Measurements from ENCODE around the gene SORCS2. TPM values are rescaled to one million over a fixed set of nuclear protein-coding genes. Genes with fewer than 3 reads are reported as not detected.

The SORCS2 gene
- total and polyA plus RNA-seq, 2 experiments from 2014 or later = 0.38 to 1.4 TPM

- Histone ChIP-seq H3K9me3 (ENCODE audit: low read depth) (no peaks in the 10 kb centered on the region), H4K20me1 (ENCODE audit: insufficient read depth) (no peaks in the 10 kb centered on the region), H3K27ac (no peak overlapping the region), H2AFZ (no peak overlapping the region), H3K4me2 (ENCODE audit: unreplicated experiment) (no peak overlapping the region), H3K36me3 (ENCODE audit: low read depth) (no peaks in the 10 kb centered on the region), H3K4me3 (no peak overlapping the region), H3K9ac (no peak overlapping the region), H3K79me2 (ENCODE audit: insufficient read depth) (no peaks in the 10 kb centered on the region), H3K27me3 (replicated peaks; ENCODE audit: insufficient read depth) (0 out of 2 replicates have a peak, but pooled peaks cover 3% of the 10 kb centered on the region), H3K9me2 (ENCODE audit: insufficient read depth) (no peaks in the 10 kb centered on the region), H3F3A (ENCODE audit: insufficient read depth) (no peaks in the 10 kb centered on the region), H3K4me1 (ENCODE audit: insufficient read depth) (no peaks in the 10 kb centered on the region)
- DNase-seq = no peak
- no peak for TF ChIP-seq EZH2 (IDR thresholded peaks at IDR 0.05; ENCODE audit: insufficient read depth, poor library complexity, severe bottlenecking)
- TF ChIP-seq EZH2phosphoT487 (IDR thresholded peaks at IDR 0.05; ENCODE audit: insufficient read depth, low read depth) = no peak
- WGBS, 2 experiments (ENCODE audit: low coverage in 1 of 2, low lambda C conversion rate in 2 of 2, missing lambda C conversion rate in 2 of 2) = 73 to 78% methylated on average over 18 of the region's 18 CpGs
- in situ Hi-C loops (cut with MboI) = no loop called here
Observed at GRCh38 chr4:7424553-7425111, 232.3 kb downstream of the SORCS2 start.

DNA sequence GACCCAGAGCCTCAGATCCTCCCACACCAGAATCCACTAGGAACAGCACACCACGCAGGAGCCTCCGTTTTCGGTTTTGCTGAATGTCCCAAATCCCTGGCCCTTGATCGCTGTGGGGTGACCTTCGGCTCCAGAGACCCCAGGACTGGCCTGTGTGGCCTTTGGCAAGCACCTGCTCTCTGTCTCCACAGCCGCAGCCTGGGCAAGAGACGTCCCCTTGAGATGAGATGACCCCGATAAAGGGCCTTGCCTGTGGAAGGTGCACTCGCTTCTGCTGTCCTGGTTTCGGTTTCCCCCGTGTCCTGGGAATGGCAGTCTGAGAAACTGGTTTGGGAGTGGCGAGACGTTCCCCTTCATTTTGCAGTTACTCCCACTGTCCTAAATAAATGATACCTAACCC lies 232.8 kb downstream of the SORCS2 start:
- TF ChIP-seq EZH2phosphoT487 (IDR thresholded peaks at IDR 0.05; ENCODE audit: insufficient read depth, low read depth) (no peak), EZH2 (IDR thresholded peaks at IDR 0.05; ENCODE audit: insufficient read depth, poor library complexity, severe bottlenecking) (no peak)
- no peak overlapping the region for H2AFZ ChIP-seq
- no peaks in the 10 kb centered on the region for H3K36me3 ChIP-seq (ENCODE audit: low read depth)
- no peaks in the 10 kb centered on the region for H3K4me1 ChIP-seq (ENCODE audit: insufficient read depth)
- H3K27me3 ChIP-seq (replicated peaks; ENCODE audit: insufficient read depth) = 0 out of 2 replicates have a peak, but pooled peaks cover 3% of the 10 kb centered on the region
- no peaks in the 10 kb centered on the region for H3F3A ChIP-seq (ENCODE audit: insufficient read depth)
- no peaks in the 10 kb centered on the region for H3K9me3 ChIP-seq (ENCODE audit: low read depth)
- H3K79me2 ChIP-seq (ENCODE audit: insufficient read depth) = no peaks in the 10 kb centered on the region
- no peaks in the 10 kb centered on the region for H4K20me1 ChIP-seq (ENCODE audit: insufficient read depth)
- 81 to 85% methylated on average over 13 of the region's 13 CpGs for WGBS, 2 experiments (ENCODE audit: low coverage in 1 of 2, low lambda C conversion rate in 2 of 2, missing lambda C conversion rate in 2 of 2)
- H3K4me3 ChIP-seq = no peak overlapping the region
- no peak overlapping the region for H3K4me2 ChIP-seq (ENCODE audit: unreplicated experiment)
- no peak overlapping the region for H3K9ac ChIP-seq
- no peak for DNase-seq
- H3K27ac ChIP-seq = no peak overlapping the region
- in situ Hi-C loops (cut with MboI) = no loop called here
- no peaks in the 10 kb centered on the region for H3K9me2 ChIP-seq (ENCODE audit: insufficient read depth)

DNA sequence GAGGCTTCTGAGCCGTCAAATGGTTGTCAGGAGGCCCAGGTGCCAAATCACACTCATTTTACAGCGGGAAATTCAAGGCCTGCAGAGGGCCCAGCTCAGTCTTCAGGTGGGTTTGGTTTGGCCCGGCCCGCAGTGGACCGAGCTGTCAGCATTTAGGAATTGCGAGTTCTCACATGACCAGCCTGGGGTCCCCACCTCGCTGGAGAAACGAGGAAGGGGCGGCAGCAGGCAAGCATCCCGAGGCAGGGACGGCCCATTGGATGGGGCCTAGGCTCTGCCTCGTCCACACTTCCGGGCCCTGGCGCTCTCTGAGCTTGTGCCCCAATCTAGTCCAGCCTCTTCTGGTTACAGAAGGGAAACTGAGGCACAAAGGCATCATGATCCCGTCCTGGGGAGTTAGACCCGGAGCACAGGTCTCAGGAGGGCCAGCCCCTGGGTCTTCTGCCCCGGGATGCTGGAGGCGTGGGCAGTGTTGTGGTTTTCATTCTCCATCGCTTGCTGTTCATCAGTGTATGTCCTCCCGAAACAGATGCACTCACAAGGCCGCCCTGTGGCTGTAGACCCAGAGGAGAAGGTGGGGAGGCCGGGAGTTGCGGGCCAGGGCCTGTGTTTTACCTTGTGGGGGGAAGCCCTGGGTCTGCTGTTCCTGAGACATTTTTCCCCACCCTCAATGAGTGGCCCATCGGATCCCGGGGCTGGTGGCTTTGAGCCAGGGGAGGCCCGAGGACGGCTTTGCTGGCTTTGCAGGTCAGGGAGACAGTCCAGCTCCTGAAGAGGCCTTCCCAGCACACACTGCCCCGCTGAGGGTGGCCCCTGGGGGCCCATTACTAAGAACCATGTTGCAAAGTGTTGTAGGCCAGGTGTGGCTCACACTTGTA lies 233.5 kb downstream of the SORCS2 start:
- Histone ChIP-seq H3K9me3 (ENCODE audit: low read depth) (no peaks in the 10 kb centered on the region), H3K27ac (no peak overlapping the region), H3K4me1 (ENCODE audit: insufficient read depth) (no peaks in the 10 kb centered on the region), H3K9me2 (ENCODE audit: insufficient read depth) (no peaks in the 10 kb centered on the region), H3K4me3 (no peak overlapping the region), H3K79me2 (ENCODE audit: insufficient read depth) (no peaks in the 10 kb centered on the region), H2AFZ (no peak overlapping the region), H3K27me3 (replicated peaks; ENCODE audit: insufficient read depth) (0 out of 2 replicates have a peak, but pooled peaks cover 3% of the 10 kb centered on the region), H3K9ac (no peak overlapping the region), H3K36me3 (ENCODE audit: low read depth) (no peaks in the 10 kb centered on the region), H3K4me2 (ENCODE audit: unreplicated experiment) (no peak overlapping the region), H4K20me1 (ENCODE audit: insufficient read depth) (no peaks in the 10 kb centered on the region), H3F3A (ENCODE audit: insufficient read depth) (no peaks in the 10 kb centered on the region)
- in situ Hi-C loops (cut with MboI) = no loop called here
- no peak for TF ChIP-seq EZH2 (IDR thresholded peaks at IDR 0.05; ENCODE audit: insufficient read depth, poor library complexity, severe bottlenecking)
- TF ChIP-seq EZH2phosphoT487 (IDR thresholded peaks at IDR 0.05; ENCODE audit: insufficient read depth, low read depth) = no peak
- WGBS, 2 experiments (ENCODE audit: low coverage in 1 of 2, low lambda C conversion rate in 2 of 2, missing lambda C conversion rate in 2 of 2) = 73 to 79% methylated on average over 26 to 27 of the region's 28 CpGs
- no peak for DNase-seq

- no peak overlapping the region for H2AFZ ChIP-seq
Observed at GRCh38 chr4:7426525-7427171, 234.3 kb downstream of the SORCS2 start.

More at GRCh38 chr4:7426525-7427171, 234.3 kb downstream of the SORCS2 start:
- in situ Hi-C loops (cut with MboI) = no loop called here
- Histone ChIP-seq H3K9ac (no peak overlapping the region), H3K27me3 (replicated peaks; ENCODE audit: insufficient read depth) (0 out of 2 replicates have a peak, but pooled peaks cover 3% of the 10 kb centered on the region), H4K20me1 (ENCODE audit: insufficient read depth) (no peaks in the 10 kb centered on the region), H3K4me2 (ENCODE audit: unreplicated experiment) (no peak overlapping the region), H3K4me3 (no peak overlapping the region), H3F3A (ENCODE audit: insufficient read depth) (no peaks in the 10 kb centered on the region), H3K9me2 (ENCODE audit: insufficient read depth) (no peaks in the 10 kb centered on the region), H3K36me3 (ENCODE audit: low read depth) (no peaks in the 10 kb centered on the region), H3K9me3 (ENCODE audit: low read depth) (no peaks in the 10 kb centered on the region), H3K79me2 (ENCODE audit: insufficient read depth) (no peaks in the 10 kb centered on the region), H3K27ac (no peak overlapping the region), H3K4me1 (ENCODE audit: insufficient read depth) (no peaks in the 10 kb centered on the region)
- no peak for TF ChIP-seq EZH2 (IDR thresholded peaks at IDR 0.05; ENCODE audit: insufficient read depth, poor library complexity, severe bottlenecking)
- no peak for TF ChIP-seq EZH2phosphoT487 (IDR thresholded peaks at IDR 0.05; ENCODE audit: insufficient read depth, low read depth)
- 70 to 72% methylated on average over 18 to 20 of the region's 20 CpGs for WGBS, 2 experiments (ENCODE audit: low coverage in 1 of 2, low lambda C conversion rate in 2 of 2, missing lambda C conversion rate in 2 of 2)
- no peak for DNase-seq

Measured in GM23248 (cell line).